HG03469 (cell line): ENCODE measurements around the gene PLA2G2C.

Source experiments
- ATAC-seq: cut with Tn5 transposase; IDR thresholded peaks from one replicate; pipeline ENCODE4 v1.9.1; 2021; ENCODE audit warnings: mild to moderate bottlenecking, moderate library complexity, moderate number of reproducible peaks; ENCODE audit not compliant: unreplicated experiment

Gene PLA2G2C

GRCh38 chr1:20184997-20185833 lies 1.1 kb downstream of the PLA2G2C start:
- no peak for ATAC-seq

GRCh38 chr1:20184481-20184900 lies 1.8 kb downstream of the PLA2G2C start:
- no peak for ATAC-seq

- ATAC-seq = no peak
Observed at GRCh38 chr1:20183616-20184271, 2.6 kb downstream of the PLA2G2C start.

DNA sequence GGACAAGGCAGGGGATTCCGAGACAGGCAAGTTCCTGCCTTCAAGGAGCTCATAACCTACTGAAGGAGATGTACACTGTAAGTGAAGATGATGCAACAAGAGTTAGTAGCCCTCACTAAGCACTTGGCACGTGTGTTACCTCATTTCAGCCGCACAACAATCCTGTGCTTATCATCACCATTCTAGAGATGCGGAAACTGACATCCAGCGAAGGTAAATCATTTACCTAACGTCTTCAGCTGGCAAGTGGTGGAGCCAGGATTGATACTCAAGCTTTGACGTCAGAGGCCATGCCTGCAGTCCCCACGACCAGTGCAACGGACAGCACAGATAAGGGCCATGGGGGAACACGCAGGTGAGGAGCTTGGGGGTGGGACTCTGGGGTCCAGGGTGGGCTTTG lies 3.3 kb downstream of the PLA2G2C start:
- no peak for ATAC-seq

DNA sequence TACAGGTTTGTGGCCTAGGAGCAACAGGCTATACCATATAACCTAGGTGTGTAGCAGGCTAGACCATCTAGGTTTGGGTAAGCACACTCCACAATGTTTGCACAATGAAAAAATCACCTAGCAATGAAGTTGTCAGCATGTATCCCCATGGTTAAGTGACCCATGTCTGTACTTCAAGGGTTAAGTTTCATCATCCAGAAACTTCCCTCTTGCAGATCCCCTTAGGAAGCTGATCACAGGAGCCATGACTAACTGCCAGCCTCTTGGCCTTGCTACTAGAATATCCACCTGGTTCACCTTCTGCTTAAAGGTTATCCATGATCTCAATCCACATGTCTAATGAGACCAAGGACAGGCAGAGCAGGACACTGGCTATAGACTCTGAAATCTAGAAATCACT lies 3.9 kb downstream of the PLA2G2C start:
- no peak for ATAC-seq

GRCh38 chr1:20180844-20181207 lies 5.5 kb downstream of the PLA2G2C start:
- no peak for ATAC-seq

- no peak for ATAC-seq
Observed at GRCh38 chr1:20180129-20180843, 6.0 kb downstream of the PLA2G2C start.

DNA sequence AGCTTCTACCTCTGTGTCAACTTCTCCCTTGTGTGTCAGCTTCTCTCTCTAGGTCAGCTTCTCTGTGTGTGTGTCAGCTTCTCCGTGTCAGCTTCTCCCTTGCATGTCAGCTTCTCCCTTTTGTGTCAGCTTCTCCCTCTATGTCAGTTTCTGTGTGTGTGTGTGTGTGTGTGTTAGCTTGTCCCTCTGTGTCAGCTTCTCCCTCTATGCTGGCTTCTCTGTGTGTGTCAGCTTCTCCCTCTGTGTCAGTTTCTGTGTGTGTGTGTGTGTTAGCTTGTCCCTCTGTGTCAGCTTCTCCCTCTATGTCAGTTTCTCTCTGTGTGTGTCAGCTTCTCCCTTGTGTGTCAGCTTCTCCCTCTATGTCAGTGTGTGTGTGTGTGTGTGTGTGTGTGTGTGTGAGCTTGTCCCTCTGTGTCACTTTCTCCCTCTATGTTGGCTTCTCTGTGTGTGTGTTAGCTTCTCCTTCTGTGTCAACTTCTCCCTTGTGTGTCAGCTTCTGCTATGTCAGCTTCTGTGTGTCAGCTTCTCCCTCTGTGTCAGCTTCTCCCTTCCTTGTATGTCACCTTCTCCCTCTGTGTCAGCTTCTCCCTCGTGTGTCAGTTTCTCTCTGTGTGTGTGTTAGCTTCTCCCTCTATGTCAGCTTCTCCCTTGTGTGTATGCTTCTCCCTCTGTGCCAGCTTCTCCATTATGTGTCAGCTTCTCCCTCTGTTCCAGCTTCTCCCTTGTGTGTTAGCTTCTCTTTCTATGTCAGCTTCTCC lies 6.8 kb downstream of the PLA2G2C start:
- ATAC-seq = no peak

DNA sequence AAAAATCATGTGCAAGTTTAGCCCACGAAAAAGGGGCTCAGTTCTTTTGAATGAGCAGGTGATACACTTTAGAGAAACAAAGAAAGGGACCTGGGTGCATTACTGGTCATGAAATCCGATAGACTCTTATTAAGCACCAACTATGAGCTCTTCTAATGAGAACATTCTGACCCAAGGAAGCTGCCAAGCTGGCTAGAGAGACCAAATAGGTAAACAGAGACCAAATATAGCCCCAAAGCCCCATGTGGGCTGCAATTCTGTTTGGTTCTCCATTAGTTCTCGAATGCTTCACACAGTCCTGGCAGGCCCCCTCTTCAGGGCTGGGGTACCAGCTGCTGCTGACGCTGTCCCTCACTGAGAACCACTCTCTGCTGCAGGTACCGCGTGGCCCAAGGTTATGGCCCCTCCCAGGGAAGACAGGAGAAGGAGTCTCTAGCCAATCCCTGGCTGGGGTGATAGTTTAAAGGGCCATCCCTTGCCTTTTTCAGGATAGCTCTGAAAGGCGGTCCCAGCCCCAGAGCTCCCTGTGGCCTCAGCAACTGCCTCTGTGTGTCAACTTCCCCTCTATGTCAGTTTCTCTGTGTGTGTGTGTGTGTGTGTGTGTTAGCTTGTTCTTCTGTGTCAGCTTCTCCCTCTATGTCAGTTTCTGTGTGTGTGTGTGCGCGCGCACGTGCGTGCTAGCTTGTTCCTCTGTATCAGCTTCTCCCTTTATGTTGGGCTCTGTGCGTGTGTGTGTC lies 7.5 kb downstream of the PLA2G2C start:
- no peak for ATAC-seq

- ATAC-seq = no peak
Observed at GRCh38 chr1:20174937-20175666, 11.2 kb downstream of the PLA2G2C start.

GRCh38 chr1:20172033-20172590 lies 14.2 kb downstream of the PLA2G2C start:
- no peak for ATAC-seq

DNA sequence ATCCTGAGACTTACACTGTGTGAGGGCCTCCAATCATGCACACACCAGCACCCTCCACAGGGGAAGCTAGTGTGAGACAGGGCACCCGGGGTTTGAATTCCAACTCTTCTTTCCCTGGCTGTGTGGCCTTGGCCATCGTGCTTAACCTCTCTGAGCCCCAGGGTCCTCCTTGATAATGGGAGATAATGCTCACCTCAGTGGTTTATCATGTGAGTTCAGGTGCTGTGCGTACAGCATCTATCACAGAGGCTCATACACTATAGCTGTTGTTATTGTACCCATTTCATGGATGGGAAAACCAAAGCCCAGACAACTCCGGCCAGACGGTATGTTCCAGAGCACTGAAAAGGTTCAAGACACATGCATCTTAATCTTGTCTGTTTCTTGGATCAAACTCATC lies 16.4 kb downstream of the PLA2G2C start:
- no peak for ATAC-seq

- ATAC-seq = no peak
Observed at GRCh38 chr1:20168564-20169491, 17.5 kb downstream of the PLA2G2C start.

- ATAC-seq = no peak
Observed at GRCh38 chr1:20167126-20167525, 19.2 kb downstream of the PLA2G2C start.

DNA sequence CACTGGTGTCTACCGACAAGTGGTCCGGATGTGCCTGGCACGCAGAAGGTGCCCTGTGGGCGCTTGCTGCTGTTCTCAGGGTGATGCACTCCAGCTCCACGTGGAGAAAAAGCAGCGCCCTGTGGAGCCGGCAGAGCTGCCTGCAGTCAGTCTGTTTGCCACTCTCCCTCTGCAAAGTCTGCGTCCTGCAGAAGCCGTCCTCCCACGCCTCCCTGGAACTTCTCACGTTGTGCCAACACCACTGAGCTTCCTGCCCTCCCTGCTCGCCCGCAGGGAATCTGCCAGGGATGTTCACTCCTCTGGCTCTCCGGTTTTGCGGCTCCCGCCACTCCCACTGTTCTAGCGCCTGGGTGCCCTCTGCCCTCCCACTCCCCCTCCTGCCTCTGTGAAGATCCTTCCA lies 20.3 kb downstream of the PLA2G2C start:
- ATAC-seq = no peak

- ATAC-seq = no peak
Observed at GRCh38 chr1:20165522-20165951, 20.8 kb downstream of the PLA2G2C start.

DNA sequence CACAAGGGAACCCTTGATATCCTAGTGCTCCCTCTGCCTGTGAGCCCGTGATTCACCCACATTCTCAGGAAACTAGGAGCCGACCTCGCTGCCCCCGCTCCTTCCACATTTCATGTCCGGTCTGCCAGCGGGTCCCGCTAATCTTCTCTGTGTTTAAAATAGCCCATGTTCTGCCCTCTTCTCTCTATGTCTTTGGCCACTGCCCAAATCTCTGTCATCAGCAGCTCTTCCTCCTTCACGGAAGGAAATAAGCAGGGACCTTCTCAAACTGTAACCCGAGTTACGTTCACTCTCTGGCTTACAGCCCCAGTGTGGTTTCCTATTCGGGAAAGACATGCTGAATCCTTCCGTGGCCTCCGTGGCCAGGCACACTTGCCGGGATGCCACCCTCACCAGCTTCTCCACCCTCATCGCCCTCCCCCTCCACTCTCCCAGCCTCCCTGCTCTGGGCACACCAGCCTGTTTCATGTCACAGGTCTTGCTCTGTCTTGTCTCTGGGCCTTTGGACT lies 21.6 kb downstream of the PLA2G2C start:
- no peak for ATAC-seq

- no peak for ATAC-seq
Observed at GRCh38 chr1:20160034-20160433, 26.3 kb downstream of the PLA2G2C start.
